ENCODE data around the gene NEK6. TPM values are rescaled to one million over a fixed set of nuclear protein-coding genes. Genes with fewer than 3 reads are reported as not detected.

Gene NEK6
- total and polyA plus RNA-seq, 10 of the 15 experiments (the other 5 are each of a cell fraction or from before 2014, with no cell fraction given) = 31.3 to 161 (median 89.2) TPM

- TF ChIP-seq CTCF (IDR thresholded peaks at IDR 0.05 in 2 of 3, conservative IDR thresholded peaks at IDR 0.05 in 1 of 3; ENCODE audit: control insufficient read depth in 2 of 3, extremely low read depth in 1 of 3, insufficient read depth in 1 of 3, low read depth in 3 of 3, low read length in 3 of 3) (no peak), NBN (IDR thresholded peaks at IDR 0.05) (no peak), ASH2L (IDR thresholded peaks at IDR 0.05; ENCODE audit: borderline replicate concordance, low read depth) (no peak), ESRRA (IDR thresholded peaks at IDR 0.05; ENCODE audit: low read length) (no peak), BCL11A (IDR thresholded peaks at IDR 0.05; ENCODE audit: low read depth, low read length) (no peak; the same call in 1 of the 2 replicates), PML (IDR thresholded peaks at IDR 0.05; ENCODE audit: low read length) (peak; percentile 38; the same call in 1 of the 2 replicates), POLR2AphosphoS5 (IDR thresholded peaks at IDR 0.05; ENCODE audit: low read length) (no peak), BRCA1 (IDR thresholded peaks at IDR 0.05; ENCODE audit: low read depth, low read length) (no peak), TCF12 (IDR thresholded peaks at IDR 0.05; ENCODE audit: low read depth, low read length) (no peak), SRF (IDR thresholded peaks at IDR 0.05; ENCODE audit: low read depth in 2 of 2, low read length in 2 of 2) (no peak), PBX3 (IDR thresholded peaks at IDR 0.05; ENCODE audit: insufficient replicate concordance, low read depth, low read length) (peak; percentile 4), NFIC (IDR thresholded peaks at IDR 0.05; ENCODE audit: low read depth, low read length) (peak; percentile 74), ZNF622 (IDR thresholded peaks at IDR 0.05) (no peak), HDAC6 (IDR thresholded peaks at IDR 0.05; ENCODE audit: unreplicated experiment) (no peak), ETV6 (conservative IDR thresholded peaks at IDR 0.05 in 1 of 2, IDR thresholded peaks at IDR 0.05 in 1 of 2; ENCODE audit: borderline replicate concordance in 1 of 2, low read depth in 1 of 2) (no peak; a peak in 1 of 4 replicates), TBL1XR1 (IDR thresholded peaks at IDR 0.05; ENCODE audit: low read depth, low read length) (0 out of 2 replicates have a peak, but pooled peaks have one; percentile 65), NFXL1 (IDR thresholded peaks at IDR 0.05; ENCODE audit: borderline replicate concordance) (no peak), STAT3 (IDR thresholded peaks at IDR 0.05; ENCODE audit: low read depth, low read length) (no peak), USF1 (IDR thresholded peaks at IDR 0.05; ENCODE audit: borderline replicate concordance, extremely low read length, insufficient read depth, low read depth, low read length) (no peak), KAT2A (conservative IDR thresholded peaks at IDR 0.05; ENCODE audit: control insufficient read depth, low read depth, low read length) (no peak), SMC3 (IDR thresholded peaks at IDR 0.05; ENCODE audit: borderline replicate concordance, low read length) (no peak), REST (IDR thresholded peaks at IDR 0.05; ENCODE audit: low read depth, low read length) (no peak)
Observed at GRCh38 chr9:124239249-124240073, 18.3 kb upstream of the NEK6 start (continued).

Measured in GM12878 (cell line).